GM23248 (cell line): Measurements from ENCODE around the gene CTRL. TPM values are rescaled to one million over a fixed set of nuclear protein-coding genes. Genes with fewer than 3 reads are reported as not detected.
A peak's percentile ranks its signal among the peaks of the same experiment; 100 is the strongest.

Experiments
- DNase-seq: peaks from one replicate; pipeline ENCODE4 v3.0.0-alpha.2; 2015
- H2AFZ ChIP-seq: fragments of 200-600 bp; sonication (generic); 2 replicates; pipeline ENCODE4 v1.6.1; 2016; ENCODE audit warnings: antibody characterized with exemption
- H3F3A ChIP-seq: fragments of 200-600 bp; sonication (generic); 2 replicates; pipeline ENCODE4 v1.6.1; 2016; ENCODE audit warnings: mild to moderate bottlenecking, antibody characterized with exemption, mixed run types; ENCODE audit not compliant: insufficient read depth
- H3K27ac ChIP-seq: fragments of 200-600 bp; sonication (generic); 2 replicates; pipeline ENCODE4 v1.5.1; 2016; ENCODE audit warnings: mild to moderate bottlenecking
- H3K27me3 ChIP-seq: fragments of 200-600 bp; sonication (generic); replicated peaks from 2 replicates; pipeline ENCODE4 v1.6.1; 2016; ENCODE audit warnings: mild to moderate bottlenecking; ENCODE audit not compliant: insufficient read depth
- H3K36me3 ChIP-seq: fragments of 200-600 bp; sonication (generic); 2 replicates; pipeline ENCODE4 v1.6.1; 2016; ENCODE audit warnings: low read depth, mild to moderate bottlenecking
- H3K4me1 ChIP-seq: fragments of 200-600 bp; sonication (generic); 2 replicates; pipeline ENCODE4 v1.6.1; 2016; ENCODE audit warnings: mild to moderate bottlenecking; ENCODE audit not compliant: insufficient read depth
- H3K4me2 ChIP-seq: fragments of 200-600 bp; sonication (generic); one replicate; pipeline ENCODE4 v1.6.1; 2016; ENCODE audit warnings: mild to moderate bottlenecking; ENCODE audit not compliant: unreplicated experiment
- H3K4me3 ChIP-seq: fragments of 200-600 bp; sonication (generic); 2 replicates; pipeline ENCODE4 v1.5.1; 2016; ENCODE audit warnings: mild to moderate bottlenecking
- H3K79me2 ChIP-seq: fragments of 200-600 bp; sonication (generic); 2 replicates; pipeline ENCODE4 v1.6.1; 2016; ENCODE audit warnings: mild to moderate bottlenecking; ENCODE audit not compliant: insufficient read depth
- H3K9ac ChIP-seq: fragments of 200-600 bp; sonication (generic); 2 replicates; pipeline ENCODE4 v1.6.1; 2016; ENCODE audit warnings: mild to moderate bottlenecking
- H3K9me2 ChIP-seq: fragments of 200-600 bp; sonication (generic); 2 replicates; pipeline ENCODE4 v1.6.1; 2016; ENCODE audit warnings: mixed run types, mild to moderate bottlenecking, moderate library complexity; ENCODE audit not compliant: insufficient read depth
- H3K9me3 ChIP-seq: fragments of 200-600 bp; sonication (generic); one replicate; pipeline ENCODE4 v1.6.1; 2017; ENCODE audit warnings: low read depth
- H4K20me1 ChIP-seq: fragments of 200-600 bp; sonication (generic); 2 replicates; pipeline ENCODE4 v1.6.0; 2016; ENCODE audit not compliant: insufficient read depth
- EZH2 ChIP-seq: fragments of 200-600 bp; sonication (generic); IDR thresholded peaks from 2 replicates; pipeline ENCODE4 v1.6.1; 2018; ENCODE audit warnings: antibody characterized with exemption, mild to moderate bottlenecking; ENCODE audit not compliant: insufficient read depth, poor library complexity, severe bottlenecking
- EZH2phosphoT487 ChIP-seq: fragments of 200-600 bp; sonication (generic); IDR thresholded peaks from 2 replicates; pipeline ENCODE4 v1.6.1; 2018; ENCODE audit warnings: antibody characterized with exemption, moderate library complexity, mild to moderate bottlenecking, low read depth; ENCODE audit not compliant: insufficient read depth
- whole genome bisulfite sequencing, 2 experiments: methylation state at CpG; one replicate each; pipeline ENCODE4 v1.1.6; 2015 to 2017; ENCODE audit warnings: low lambda C conversion rate in 2 of 2, low coverage in 1 of 2; ENCODE audit errors: missing lambda C conversion rate in 2 of 2; 5-methylcytosine and 5-hydroxymethylcytosine counted together
- in situ Hi-C: fragments of 300-500 bp; cut with MboI; formaldehyde crosslinking; loops from 2 replicates; pipeline ENCODE4 v1.15.0; 2020
- polyA plus RNA-seq: library from polyadenylated mRNA; unstranded; fragments of >200 nt; fragmentation: Nextera tagmentation; extraction: Ambion mirVana; gene quantifications from 2 replicates; pipeline ENCODE4 v1.2.1, GENCODE V29; 2016
- total RNA-seq: library from RNA; depleted of rRNA; stranded (reverse); fragments of >200 nt; shearing (Covaris generic); gene quantifications from 2 replicates; pipeline ENCODE4 v1.2.3, GENCODE V29; 2014

Gene CTRL
- total and polyA plus RNA-seq, 2 experiments from 2014 or later: 3.8 TPM; not detected in 1

DNA sequence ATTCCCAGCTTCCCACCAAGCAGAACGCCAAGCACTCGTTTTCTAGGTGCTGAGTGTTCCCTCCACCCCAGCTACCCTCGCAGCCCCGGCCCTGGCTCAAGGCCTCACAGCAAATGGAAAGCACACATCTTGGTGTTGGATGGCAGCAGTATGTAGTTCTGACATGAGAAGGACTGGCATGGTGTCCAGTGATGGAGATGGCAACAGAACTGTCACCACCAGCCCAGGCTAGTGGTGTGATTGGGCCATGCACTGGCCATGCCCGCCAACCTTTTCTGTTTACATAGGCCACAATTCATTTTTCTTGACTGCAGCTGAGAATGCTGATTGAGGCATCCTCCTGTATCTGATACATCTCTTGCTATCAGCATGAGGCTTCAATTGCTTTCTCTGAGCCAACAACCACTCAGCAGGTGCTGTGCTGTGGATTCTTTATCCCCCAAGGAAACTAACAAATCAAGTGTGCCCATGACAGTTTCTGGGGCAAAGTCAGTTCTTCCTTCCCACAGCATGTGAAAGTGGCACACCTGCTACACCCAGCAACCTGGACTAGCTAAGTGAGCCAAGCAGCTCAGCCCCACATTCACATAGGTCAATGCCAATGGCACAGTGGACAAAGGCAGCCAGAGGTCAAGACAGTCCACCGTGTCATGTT, 32.9 kb upstream of the CTRL start:
- no peak overlapping the region for H3K27ac ChIP-seq

DNA sequence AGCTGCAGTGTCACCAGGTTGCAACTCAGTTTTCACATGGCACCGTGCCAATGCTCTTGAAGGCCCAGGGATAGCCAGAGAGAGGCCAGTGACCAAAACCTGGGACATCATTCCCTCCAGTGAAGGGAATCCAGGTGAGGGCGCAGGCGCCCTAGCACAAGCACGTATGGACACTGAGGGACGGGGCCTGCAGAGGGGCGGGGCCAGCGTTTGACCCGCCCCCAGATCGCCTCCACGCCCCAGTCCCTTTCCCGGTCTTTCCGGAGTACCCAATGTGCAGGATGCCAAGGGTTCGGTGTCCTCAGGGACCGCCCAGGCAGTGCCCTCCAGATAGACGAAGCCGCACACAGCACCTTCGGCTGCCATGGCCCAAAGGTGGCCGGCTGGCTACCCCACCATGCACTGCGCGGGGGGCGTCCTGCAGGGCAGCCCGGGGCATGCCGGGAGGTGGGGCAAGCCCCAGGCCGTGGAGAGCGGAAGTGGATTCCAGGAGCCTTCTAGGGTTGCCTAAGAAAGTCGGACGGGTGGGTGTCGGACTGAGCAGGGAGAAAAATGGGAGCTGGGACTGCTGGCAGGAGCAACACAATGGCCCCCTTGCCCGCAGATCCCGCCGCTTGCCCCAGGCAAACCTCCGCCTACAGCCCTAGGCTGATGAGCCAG, 32.1 kb upstream of the CTRL start:
- TF ChIP-seq EZH2phosphoT487 (no peak), EZH2 (no peak)
- H3K4me1 ChIP-seq: peaks cover 38% of the 10 kb centered on the region
- H3K36me3 ChIP-seq: peaks cover 24% of the 10 kb centered on the region
- peak; percentile 39 for DNase-seq
- H4K20me1 ChIP-seq: 0 out of 2 replicates have a peak, but pooled peaks cover 3% of the 10 kb centered on the region
- H3K79me2 ChIP-seq: peaks cover 93% of the 10 kb centered on the region
- peaks cover 16% of the 10 kb centered on the region for H3F3A ChIP-seq
- no peak overlapping the region for H3K4me3 ChIP-seq
- no peaks in the 10 kb centered on the region for H3K9me3 ChIP-seq
- WGBS, 2 experiments: 45 to 48% methylated on average over 20 to 32 of the region's 32 CpGs
- no peaks in the 10 kb centered on the region for H3K27me3 ChIP-seq
- in situ Hi-C loops: no loop called here
- H3K27ac ChIP-seq: no peak overlapping the region
- no peak overlapping the region for H3K4me2 ChIP-seq
- no peaks in the 10 kb centered on the region for H3K9me2 ChIP-seq
- no peak overlapping the region for H2AFZ ChIP-seq
- H3K9ac ChIP-seq: no peak overlapping the region

More for the DNA sequence above, 32.9 kb upstream of the CTRL start:
- H3K4me1 ChIP-seq: peaks cover 30% of the 10 kb centered on the region
- no peaks in the 10 kb centered on the region for H3K9me3 ChIP-seq
- H3F3A ChIP-seq: peaks cover 16% of the 10 kb centered on the region
- H2AFZ ChIP-seq: no peak overlapping the region
- H3K4me3 ChIP-seq: no peak overlapping the region
- H3K27me3 ChIP-seq: no peaks in the 10 kb centered on the region
- in situ Hi-C loops: no loop called here
- peak overlapping the region; percentile 3 for H3K4me2 ChIP-seq
- WGBS, 2 experiments: 50 to 53% methylated on average over 6 of the region's 6 CpGs
- TF ChIP-seq EZH2phosphoT487 (no peak), EZH2 (no peak)
- H3K36me3 ChIP-seq: peaks cover 23% of the 10 kb centered on the region
- no peak overlapping the region for H3K9ac ChIP-seq
- no peak for DNase-seq
- H4K20me1 ChIP-seq: 0 out of 2 replicates have a peak, but pooled peaks cover 3% of the 10 kb centered on the region
- H3K79me2 ChIP-seq: peaks cover 85% of the 10 kb centered on the region
- no peaks in the 10 kb centered on the region for H3K9me2 ChIP-seq

GRCh38 chr16:67963292-67963661, 31.6 kb upstream of the CTRL start:
- Histone ChIP-seq H3K79me2 (peaks cover 98% of the 10 kb centered on the region), H3K9me3 (no peaks in the 10 kb centered on the region), H4K20me1 (0 out of 2 replicates have a peak, but pooled peaks cover 3% of the 10 kb centered on the region), H3K4me3 (no peak overlapping the region), H3F3A (peaks cover 16% of the 10 kb centered on the region), H2AFZ (no peak overlapping the region), H3K27ac (no peak overlapping the region), H3K9ac (no peak overlapping the region), H3K27me3 (no peaks in the 10 kb centered on the region), H3K9me2 (no peaks in the 10 kb centered on the region), H3K36me3 (peaks cover 29% of the 10 kb centered on the region), H3K4me1 (peaks cover 40% of the 10 kb centered on the region), H3K4me2 (no peak overlapping the region)
- in situ Hi-C loops: no loop called here
- DNase-seq: no peak
- WGBS, 2 experiments: 61 to 63% methylated on average over 2 of the region's 2 CpGs
- TF ChIP-seq EZH2phosphoT487 (no peak), EZH2 (no peak)

DNA sequence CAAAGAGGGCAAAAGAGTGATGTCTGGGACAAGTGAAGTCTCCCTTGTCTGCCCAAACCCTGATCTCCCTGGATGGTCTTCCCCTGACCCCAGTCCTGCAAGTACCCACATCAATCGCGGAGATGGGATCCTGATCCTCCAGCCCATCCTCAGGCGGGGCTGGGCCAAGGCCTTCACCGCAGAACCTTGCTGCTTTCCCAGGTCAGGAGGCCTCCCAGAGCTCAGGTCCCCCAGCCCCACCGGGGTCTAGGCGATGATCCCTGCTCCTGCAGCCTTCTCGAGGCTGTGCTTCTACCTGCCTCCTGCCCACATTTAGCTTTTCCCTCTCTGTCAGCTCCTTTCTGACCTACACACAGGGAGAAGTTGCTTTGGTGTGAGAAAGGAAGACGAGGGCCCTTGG, 30.5 kb upstream of the CTRL start:
- no peak overlapping the region for H3K4me3 ChIP-seq
- DNase-seq: no peak
- H4K20me1 ChIP-seq: 0 out of 2 replicates have a peak, but pooled peaks cover 3% of the 10 kb centered on the region
- no peak overlapping the region for H3K27ac ChIP-seq
- H3K36me3 ChIP-seq: peaks cover 30% of the 10 kb centered on the region
- no peak overlapping the region for H3K4me2 ChIP-seq
- H2AFZ ChIP-seq: no peak overlapping the region
- H3K4me1 ChIP-seq: peaks cover 38% of the 10 kb centered on the region
- H3K9ac ChIP-seq: no peak overlapping the region
- H3K9me3 ChIP-seq: no peaks in the 10 kb centered on the region
- no peaks in the 10 kb centered on the region for H3K27me3 ChIP-seq
- H3K79me2 ChIP-seq: peaks cover 100% of the 10 kb centered on the region
- peaks cover 16% of the 10 kb centered on the region for H3F3A ChIP-seq
- WGBS, 2 experiments: 98% methylated on average over 8 of the region's 8 CpGs
- no peak for TF ChIP-seq EZH2phosphoT487
- TF ChIP-seq EZH2: no peak
- H3K9me2 ChIP-seq: no peaks in the 10 kb centered on the region
- in situ Hi-C loops: no loop called here
